ENCODE results near the gene LHPP.
A peak's percentile ranks its signal among the peaks of the same experiment; 100 is the strongest.

DNA sequence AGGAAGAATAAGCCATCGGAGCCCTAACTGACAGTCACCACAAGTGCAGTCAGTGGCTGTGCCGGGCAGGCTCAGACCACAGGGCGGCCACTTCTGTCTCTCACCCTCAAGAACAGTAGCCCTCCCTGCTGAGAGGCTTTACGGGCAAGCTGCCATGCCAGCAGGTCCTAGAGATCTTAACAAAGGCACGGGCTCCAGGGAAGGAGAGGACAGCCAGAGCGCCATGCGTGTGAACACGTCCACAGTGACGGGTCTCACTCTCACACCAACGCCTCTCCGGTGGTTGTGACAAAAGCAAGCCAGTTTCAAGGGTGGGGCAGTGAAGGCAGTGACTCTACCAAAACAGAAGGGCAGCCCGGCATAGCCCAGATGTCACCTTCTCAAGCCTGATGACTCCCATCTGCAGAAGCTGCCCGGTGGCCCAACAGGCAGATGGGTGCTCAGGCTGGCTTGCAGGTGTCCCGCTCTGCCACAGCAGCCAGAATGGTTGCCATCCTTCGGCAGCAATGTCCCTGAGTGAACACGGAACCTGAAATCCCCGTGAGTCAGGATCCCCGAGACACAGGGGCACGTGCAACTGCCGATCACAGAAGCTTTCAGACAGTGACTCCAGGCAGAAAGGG lies 180.6 kb downstream of the LHPP start:
- no peak for TF ChIP-seq CTCF (IDR thresholded peaks at IDR 0.05 in 8 of 11, conservative IDR thresholded peaks at IDR 0.05 in 3 of 11)
- peak in 2 of 3 donors; percentile 3 to 41 for TF ChIP-seq POLR2AphosphoS5 (IDR thresholded peaks at IDR 0.05)
- no peak for TF ChIP-seq POLR2A (IDR thresholded peaks at IDR 0.05)

All from spleen (tissue), 7 donors.